HEK293T (cell line): ENCODE measurements around the gene BAIAP2.

Experiments used
- CTCF ChIA-PET: fragments of 350-600 bp; formaldehyde crosslinking; extraction: SDS; loops from one replicate; lab custom pipeline; 2021; ENCODE audit warnings: antibody characterized with exemption, inconsistent platforms; lab: Yijun Ruan, JAX
- POLR2A ChIA-PET: fragments of 350-600 bp; formaldehyde crosslinking; extraction: SDS; loops from one replicate; lab custom pipeline; 2020; ENCODE audit warnings: antibody characterized with exemption, inconsistent platforms; lab: Yijun Ruan, JAX
- DNase-seq: peaks from one replicate; pipeline ENCODE4 v3.0.0; 2012; ENCODE audit warnings: mixed read lengths; ENCODE audit errors: extremely low spot score
- ARNT ChIP-seq: fragments of 450-650 bp; IDR thresholded peaks from 2 replicates; pipeline ENCODE4 v1.6.1; 2017; ENCODE audit warnings: mild to moderate bottlenecking
- BHLHE40 ChIP-seq: fragments of 450-650 bp; IDR thresholded peaks from 2 replicates; pipeline ENCODE4 v1.6.1; 2016; ENCODE audit warnings: mild to moderate bottlenecking, moderate library complexity, borderline replicate concordance
- CTBP1 ChIP-seq: fragments of 450-650 bp; IDR thresholded peaks from 2 replicates; pipeline ENCODE4 v1.6.1; 2016; ENCODE audit warnings: borderline replicate concordance
- ELF4 ChIP-seq: fragments of 450-650 bp; IDR thresholded peaks from 2 replicates; pipeline ENCODE4 v1.6.1; 2017; ENCODE audit warnings: antibody characterized with exemption
- FOXA1 ChIP-seq: fragments of 450-650 bp; IDR thresholded peaks from 2 replicates; pipeline ENCODE4 v1.6.1; 2016; ENCODE audit warnings: mild to moderate bottlenecking
- FOXK2 ChIP-seq: fragments of 450-650 bp; IDR thresholded peaks from 2 replicates; pipeline ENCODE4 v1.6.1; 2016; ENCODE audit warnings: mild to moderate bottlenecking
- FOXM1 ChIP-seq: fragments of 450-650 bp; IDR thresholded peaks from 2 replicates; pipeline ENCODE4 v1.6.1; 2017; ENCODE audit warnings: mild to moderate bottlenecking, borderline replicate concordance
- HDGF ChIP-seq: fragments of 450-650 bp; IDR thresholded peaks from 2 replicates; pipeline ENCODE4 v1.6.1; 2017; ENCODE audit warnings: antibody characterized with exemption, borderline replicate concordance
- L3MBTL2 ChIP-seq: fragments of 450-650 bp; conservative IDR thresholded peaks from 2 replicates; pipeline ENCODE4 v1.6.1; 2016; ENCODE audit warnings: mild to moderate bottlenecking
- LEF1 ChIP-seq: fragments of 450-650 bp; IDR thresholded peaks from 2 replicates; pipeline ENCODE4 v1.6.1; 2017; ENCODE audit warnings: mild to moderate bottlenecking, borderline replicate concordance
- NFRKB ChIP-seq: fragments of 450-650 bp; IDR thresholded peaks from 2 replicates; pipeline ENCODE4 v1.6.1; 2016; ENCODE audit warnings: mild to moderate bottlenecking, moderate library complexity
- PKNOX1 ChIP-seq: fragments of 450-650 bp; IDR thresholded peaks from 2 replicates; pipeline ENCODE4 v1.6.1; 2016
- SP1 ChIP-seq: fragments of 450-650 bp; IDR thresholded peaks from 2 replicates; pipeline ENCODE4 v1.6.1; 2017
- SUZ12 ChIP-seq: fragments of 450-650 bp; IDR thresholded peaks from 2 replicates; pipeline ENCODE4 v1.6.1; 2016; ENCODE audit warnings: mild to moderate bottlenecking
- TARDBP ChIP-seq: fragments of 450-650 bp; IDR thresholded peaks from 2 replicates; pipeline ENCODE4 v1.6.1; 2016
- ZNF384 ChIP-seq: fragments of 450-650 bp; IDR thresholded peaks from 2 replicates; pipeline ENCODE4 v1.6.1; 2016

Gene BAIAP2

GRCh38 chr17:81158688-81159590 is 124.0 kb downstream of the BAIAP2 start:
- no peak for DNase-seq
- TF ChIP-seq FOXK2 (no peak), FOXA1 (no peak), ELF4 (no peak), HDGF (no peak)
- CTCF ChIA-PET, result no interaction called here
- POLR2A ChIA-PET, result no interaction called here

GRCh38 chr17:81159611-81160265 is 124.8 kb downstream of the BAIAP2 start:
- ChIA-PET CTCF (no interaction called here), POLR2A (no interaction called here)
- TF ChIP-seq ARNT, result no peak
- TF ChIP-seq ELF4, result no peak
- TF ChIP-seq NFRKB, result no peak
- no peak for TF ChIP-seq TARDBP
- TF ChIP-seq PKNOX1, result no peak
- TF ChIP-seq BHLHE40, result no peak
- no peak for TF ChIP-seq ZNF384
- TF ChIP-seq L3MBTL2, result no peak
- no peak for TF ChIP-seq SP1
- TF ChIP-seq SUZ12, result no peak

GRCh38 chr17:81160306-81160705 is 125.4 kb downstream of the BAIAP2 start:
- CTCF ChIA-PET, result no interaction called here
- POLR2A ChIA-PET, result no interaction called here
- no peak for DNase-seq
- TF ChIP-seq CTBP1, result no peak
- TF ChIP-seq ELF4, result no peak
- no peak for TF ChIP-seq FOXK2
- TF ChIP-seq FOXM1, result no peak
- no peak for TF ChIP-seq FOXA1
- no peak for TF ChIP-seq ARNT
- no peak for TF ChIP-seq SP1
- no peak for TF ChIP-seq PKNOX1
- TF ChIP-seq TARDBP, result no peak
- no peak for TF ChIP-seq HDGF
- TF ChIP-seq LEF1, result no peak

More at GRCh38 chr17:81159611-81160265, 124.8 kb downstream of the BAIAP2 start:
- no peak for DNase-seq

GRCh38 chr17:81160747-81161453 is 125.9 kb downstream of the BAIAP2 start:
- DNase-seq, result no peak
- POLR2A ChIA-PET, result no interaction called here
- TF ChIP-seq FOXM1, result no peak
- no peak for TF ChIP-seq ELF4
- no peak for TF ChIP-seq ZNF384
- TF ChIP-seq PKNOX1, result no peak
- no peak for TF ChIP-seq SUZ12
- no peak for TF ChIP-seq TARDBP
- no peak for TF ChIP-seq L3MBTL2
- no peak for TF ChIP-seq CTBP1
- TF ChIP-seq NFRKB, result no peak
- no peak for TF ChIP-seq HDGF
- TF ChIP-seq ARNT, result no peak
- no peak for TF ChIP-seq FOXA1
- CTCF ChIA-PET, result no interaction called here

- POLR2A ChIA-PET, result no interaction called here
- CTCF ChIA-PET, result no interaction called here
Observed at GRCh38 chr17:81161536-81161935, 126.6 kb downstream of the BAIAP2 start.

More at GRCh38 chr17:81161536-81161935, 126.6 kb downstream of the BAIAP2 start:
- no peak for DNase-seq
- TF ChIP-seq SP1 (no peak), FOXM1 (no peak), SUZ12 (no peak), FOXA1 (no peak), ARNT (no peak), LEF1 (no peak), TARDBP (no peak), ZNF384 (no peak), BHLHE40 (no peak), ELF4 (no peak), HDGF (no peak), CTBP1 (no peak), L3MBTL2 (no peak), FOXK2 (no peak), PKNOX1 (no peak), NFRKB (no peak)
